WTC11 (cell line): ENCODE data around the gene WDFY4. TPM values are rescaled to one million over a fixed set of nuclear protein-coding genes. Genes with fewer than 3 reads are reported as not detected.

ENCODE experiments used
- ATAC-seq: fragments of 200-7000 bp; cut with Tn5 transposase; 2 replicates; pipeline ENCODE4 v1.10.0; 2021; ENCODE audit warnings: mild to moderate bottlenecking, moderate library complexity
- CTCF ChIA-PET: fragments of 300-600 bp; sonication (Branson Sonifier 250); formaldehyde crosslinking; loops from one replicate; lab custom pipeline; 2021; ENCODE audit warnings: antibody characterized with exemption; lab: Charles Lee
- POLR2A ChIA-PET: fragments of 350-600 bp; sonication (Branson Sonifier 250); formaldehyde crosslinking; loops from one replicate; lab custom pipeline; 2021; ENCODE audit warnings: antibody characterized with exemption; lab: Charles Lee
- DNase-seq: peaks from one replicate; pipeline ENCODE4 v3.0.0; 2021; ENCODE audit warnings: low spot score
- H3K27ac Mint-ChIP-seq: 2 replicates; pipeline ENCODE4 v1.8.0; 2021; ENCODE audit warnings: mixed read lengths
- H3K27me3 Mint-ChIP-seq: 2 replicates; pipeline ENCODE4 v1.8.0; 2021; ENCODE audit warnings: low read depth, mild to moderate bottlenecking, moderate library complexity, mixed read lengths
- H3K36me3 Mint-ChIP-seq: 2 replicates; pipeline ENCODE4 v1.8.0; 2021; ENCODE audit warnings: mixed read lengths
- H3K4me1 Mint-ChIP-seq: 2 replicates; pipeline ENCODE4 v1.8.0; 2022; ENCODE audit warnings: mixed read lengths
- H3K4me3 Mint-ChIP-seq: 2 replicates; pipeline ENCODE4 v1.8.0; 2021; ENCODE audit warnings: mild to moderate bottlenecking, moderate library complexity, mixed read lengths
- H3K9me3 Mint-ChIP-seq: 2 replicates; pipeline ENCODE4 v1.8.0; 2021; ENCODE audit warnings: mixed read lengths
- ATF6 ChIP-seq: sonication (generic); formaldehyde crosslinking; IDR thresholded peaks from 2 replicates; pipeline ENCODE4 v1.8.1; 2023; ENCODE audit warnings: mild to moderate bottlenecking, missing genetic modification reagents
- FOXJ3 ChIP-seq: sonication (generic); formaldehyde crosslinking; IDR thresholded peaks from 2 replicates; pipeline ENCODE4 v1.9.0; 2021; ENCODE audit warnings: missing genetic modification reagents, mild to moderate bottlenecking, borderline replicate concordance
- FOXP1 ChIP-seq: sonication (generic); formaldehyde crosslinking; IDR thresholded peaks from 2 replicates; pipeline ENCODE4 v1.8.0; 2022; ENCODE audit warnings: missing genetic modification reagents, mild to moderate bottlenecking, moderate library complexity, borderline replicate concordance
- GTF2I ChIP-seq: fragments of 250-450 bp; sonication (Bioruptor Pico); conservative IDR thresholded peaks from 2 replicates; pipeline ENCODE4 v1.4.0; 2021; ENCODE audit warnings: mild to moderate bottlenecking
- JAZF1 ChIP-seq: fragments of 250-450 bp; sonication (Bioruptor Pico); IDR thresholded peaks from 2 replicates; pipeline ENCODE4 v1.9.0; 2021; ENCODE audit warnings: moderate library complexity, mild to moderate bottlenecking, inconsistent platforms
- MLX ChIP-seq: sonication (generic); formaldehyde crosslinking; IDR thresholded peaks from 2 replicates; pipeline ENCODE4 v1.8.1; 2023; ENCODE audit warnings: mild to moderate bottlenecking, missing genetic modification reagents, moderate library complexity
- NFE2L1 ChIP-seq: sonication (generic); formaldehyde crosslinking; IDR thresholded peaks from 2 replicates; pipeline ENCODE4 v1.8.1; 2023; ENCODE audit warnings: missing genetic modification reagents
- PRDM15 ChIP-seq: sonication (generic); formaldehyde crosslinking; IDR thresholded peaks from 2 replicates; pipeline ENCODE4 v1.8.0; 2022; ENCODE audit warnings: missing genetic modification reagents
- ZNF263 ChIP-seq: sonication (generic); formaldehyde crosslinking; IDR thresholded peaks from 2 replicates; pipeline ENCODE4 v1.8.1; 2022; ENCODE audit warnings: low read depth, mild to moderate bottlenecking, moderate library complexity, missing genetic modification reagents
- ZNF281 ChIP-seq: sonication (generic); formaldehyde crosslinking; IDR thresholded peaks from 2 replicates; pipeline ENCODE4 v1.8.0; 2023; ENCODE audit warnings: mild to moderate bottlenecking, missing genetic modification reagents
- ZNF425 ChIP-seq: fragments of 250-450 bp; sonication (Bioruptor Pico); conservative IDR thresholded peaks from 2 replicates; pipeline ENCODE4 v1.9.0; 2021; ENCODE audit warnings: mild to moderate bottlenecking
- ZNF532 ChIP-seq: fragments of 250-450 bp; sonication (Bioruptor Pico); IDR thresholded peaks from 2 replicates; pipeline ENCODE4 v1.9.0; 2021; ENCODE audit warnings: mild to moderate bottlenecking, borderline replicate concordance
- total RNA-seq: library from RNA; stranded (reverse); gene quantifications from 3 replicates; pipeline ENCODE4 v1.2.3, GENCODE V29; 2021

Gene WDFY4
- total RNA-seq, 1 experiment from 2014 or later: 0.13 TPM

- TF ChIP-seq ZNF281 (CRISPR knock-in tag): no peak
- TF ChIP-seq ZNF425: no peak
- TF ChIP-seq, all 79 proteins: peak for 0
Measured at GRCh38 chr10:48923748-48924147, 239.1 kb downstream of the WDFY4 start (continued).

GRCh38 chr10:48924988-48925387 lies 240.3 kb downstream of the WDFY4 start:
- H3K27ac Mint-ChIP-seq: no peak overlapping the region
- no peaks in the 10 kb centered on the region for H3K27me3 Mint-ChIP-seq
- ChIA-PET POLR2A (interaction anchor here (0.7 kb wide), 1 partner anchor 317 kb away, joined by 3 read pairs; no protein-coding TSS in a partner anchor), CTCF (interaction anchor here (1.1 kb wide), 1 partner anchor 267 kb away, joined by 4 read pairs; no protein-coding TSS in a partner anchor)
- H3K4me3 Mint-ChIP-seq: no peak overlapping the region
- TF ChIP-seq GTF2I: no peak
- TF ChIP-seq ZNF281 (CRISPR knock-in tag): no peak
- TF ChIP-seq ZNF532: no peak
- no peak for TF ChIP-seq MLX (CRISPR knock-in tag)
- no peak for TF ChIP-seq PRDM15 (CRISPR knock-in tag)
- TF ChIP-seq ATF6 (CRISPR knock-in tag): no peak
- TF ChIP-seq JAZF1: no peak
- TF ChIP-seq ZNF263: no peak
- TF ChIP-seq NFE2L1: no peak
- TF ChIP-seq FOXJ3 (CRISPR knock-in tag): no peak
- no peak for TF ChIP-seq FOXP1
- ATAC-seq: no peak
- no peaks in the 10 kb centered on the region for H3K36me3 Mint-ChIP-seq
- no peaks in the 10 kb centered on the region for H3K9me3 Mint-ChIP-seq
- H3K4me1 Mint-ChIP-seq: 0 out of 2 replicates have a peak, but pooled peaks cover 3% of the 10 kb centered on the region
- no peak for DNase-seq
